GM20000 (cell line): Measurements from ENCODE around the gene L3MBTL1.

Source experiments
- DNase-seq: peaks from one replicate; pipeline ENCODE4 v3.0.0; 2012; ENCODE audit warnings: low spot score
- CTCF ChIP-seq: IDR thresholded peaks from 2 replicates; pipeline ENCODE4 v1.5.1; 2012; ENCODE audit warnings: mild to moderate bottlenecking, control low read depth; ENCODE audit errors: extremely low read depth, missing control alignments

Gene L3MBTL1

GRCh38 chr20:43520074-43520630, 12.7 kb downstream of the L3MBTL1 start:
- no peak for DNase-seq
- no peak for TF ChIP-seq CTCF

GRCh38 chr20:43525021-43525420, 17.5 kb downstream of the L3MBTL1 start:
- no peak for DNase-seq
- TF ChIP-seq CTCF: no peak

- no peak for DNase-seq
- TF ChIP-seq CTCF: no peak
Observed at GRCh38 chr20:43528258-43528875, 20.9 kb downstream of the L3MBTL1 start.

- DNase-seq: no peak
- no peak for TF ChIP-seq CTCF
Observed at GRCh38 chr20:43529051-43529450, 21.6 kb downstream of the L3MBTL1 start.

GRCh38 chr20:43529457-43530153, 22.1 kb downstream of the L3MBTL1 start:
- no peak for TF ChIP-seq CTCF
- no peak for DNase-seq

GRCh38 chr20:43530321-43531090, 23.0 kb downstream of the L3MBTL1 start:
- TF ChIP-seq CTCF: no peak
- DNase-seq: no peak

GRCh38 chr20:43531091-43531443, 23.6 kb downstream of the L3MBTL1 start:
- no peak for DNase-seq
- TF ChIP-seq CTCF: no peak
